NCI-H2029 treated with DMSO at 0.1 percent for 48 hours (cell line): ENCODE results near the gene ADAMTS3.
"Not testable (repeated sequence)": the region's sequence is repeated elsewhere in the genome, so short reads cannot be mapped to it uniquely, and the experiment has no call there.

Experiments used
- DNase-seq: peaks from one replicate; lab custom pipeline; 2025; lab: John Stamatoyannopoulos, UW

ADAMTS3 gene

GRCh38 chr4:72553540-72554337 is 15.3 kb downstream of the ADAMTS3 start:
- no peak for DNase-seq

GRCh38 chr4:72552447-72552846 is 16.6 kb downstream of the ADAMTS3 start:
- DNase-seq: no peak

- DNase-seq: no peak
These were observed 22.6 kb downstream of the ADAMTS3 start for GRCh38 chr4:72546456-72546855.

GRCh38 chr4:72540694-72541093 is 28.3 kb downstream of the ADAMTS3 start:
- DNase-seq: not testable (repeated sequence)

- no peak for DNase-seq
These were observed 31.0 kb downstream of the ADAMTS3 start for GRCh38 chr4:72538006-72538405.

GRCh38 chr4:72536443-72536842 is 32.6 kb downstream of the ADAMTS3 start:
- no peak for DNase-seq

GRCh38 chr4:72531768-72532290 is 37.2 kb downstream of the ADAMTS3 start:
- no peak for DNase-seq

GRCh38 chr4:72531322-72531721 is 37.7 kb downstream of the ADAMTS3 start:
- DNase-seq: no peak

- DNase-seq: no peak
These were observed 39.7 kb downstream of the ADAMTS3 start for GRCh38 chr4:72529148-72529822.

GRCh38 chr4:72527038-72527646 is 41.9 kb downstream of the ADAMTS3 start:
- no peak for DNase-seq

- no peak for DNase-seq
These were observed 43.1 kb downstream of the ADAMTS3 start for GRCh38 chr4:72525938-72526337.

GRCh38 chr4:72522440-72522839 is 46.6 kb downstream of the ADAMTS3 start:
- no peak for DNase-seq

GRCh38 chr4:72513227-72513626 is 55.8 kb downstream of the ADAMTS3 start:
- DNase-seq: no peak

- DNase-seq: no peak
These were observed 61.1 kb downstream of the ADAMTS3 start for GRCh38 chr4:72507860-72508419.

- DNase-seq: no peak
These were observed 61.9 kb downstream of the ADAMTS3 start for GRCh38 chr4:72507167-72507566.

GRCh38 chr4:72505314-72505744 is 63.7 kb downstream of the ADAMTS3 start:
- peak; percentile 1 for DNase-seq

GRCh38 chr4:72500214-72500613 is 68.8 kb downstream of the ADAMTS3 start:
- no peak for DNase-seq

GRCh38 chr4:72496119-72496518 is 72.9 kb downstream of the ADAMTS3 start:
- no peak for DNase-seq

- no peak for DNase-seq
These were observed 74.9 kb downstream of the ADAMTS3 start for GRCh38 chr4:72494156-72494555.

- no peak for DNase-seq
These were observed 79.8 kb downstream of the ADAMTS3 start for GRCh38 chr4:72489267-72489666.

- DNase-seq: no peak
These were observed 82.0 kb downstream of the ADAMTS3 start for GRCh38 chr4:72486991-72487390.

- no peak for DNase-seq
These were observed 84.0 kb downstream of the ADAMTS3 start for GRCh38 chr4:72484981-72485380.
